Upper lobe of right lung (tissue), 1 donor: ENCODE measurements around the gene NBAS. TPM values are rescaled to one million over a fixed set of nuclear protein-coding genes. Genes with fewer than 3 reads are reported as not detected.

Experiments
- ATAC-seq: fragments of 200-7000 bp; cut with Tn5 transposase; one replicate; pipeline ENCODE4 v1.9.1; 2020; ENCODE audit warnings: mild to moderate bottlenecking, moderate library complexity
- DNase-seq: peaks from one replicate; pipeline ENCODE4 v3.0.0-alpha.2; 2020
- H3K27ac ChIP-seq: fragments of 200-600 bp; one replicate; pipeline ENCODE4 v1.8.0; 2022
- H3K27me3 ChIP-seq: fragments of 200-600 bp; one replicate; pipeline ENCODE4 v1.8.0; 2022; ENCODE audit warnings: mild to moderate bottlenecking
- H3K36me3 ChIP-seq: fragments of 200-600 bp; one replicate; pipeline ENCODE4 v1.8.0; 2022
- H3K4me1 ChIP-seq: fragments of 200-600 bp; one replicate; pipeline ENCODE4 v1.8.0; 2022
- H3K4me3 ChIP-seq: fragments of 200-600 bp; one replicate; pipeline ENCODE4 v1.8.0; 2022; ENCODE audit warnings: mild to moderate bottlenecking
- H3K9me3 ChIP-seq: fragments of 200-600 bp; one replicate; pipeline ENCODE4 v1.8.0; 2022
- CTCF ChIP-seq: fragments of 200-600 bp; IDR thresholded peaks from one replicate; pipeline ENCODE4 v1.8.0; 2022; ENCODE audit warnings: antibody characterized with exemption
- intact Hi-C: fragments of 100-400 bp; cut with DNase I; formaldehyde crosslinking; loops from one replicate; pipeline ENCODE4 v1.11.0; 2022
- total RNA-seq: library from RNA; stranded (reverse); fragmentation: NEBNext Ultra II Directional; extraction: Animal tissue kit (Norgen Biotek cat#: 25700); gene quantifications from one replicate; pipeline ENCODE4 v1.2.1, GENCODE V29; 2021
- donor health status: DM: no; HTN: yes; CAD: no; lungs with severe emphysema.

NBAS gene
- total RNA-seq, 1 donor from 2014 or later, result 38.8 TPM

- no peaks in the 10 kb centered on the region for H3K27me3 ChIP-seq
- no peak overlapping the region for H3K27ac ChIP-seq
- DNase-seq (no peak), ATAC-seq (no peak)
- H3K36me3 ChIP-seq, result peaks cover 30% of the 10 kb centered on the region
- H3K4me3 ChIP-seq, result no peak overlapping the region
- H3K4me1 ChIP-seq, result peaks cover 10% of the 10 kb centered on the region
- H3K9me3 ChIP-seq, result no peaks in the 10 kb centered on the region
- intact Hi-C loops, result no loop called here
- TF ChIP-seq CTCF, result no peak
Observed at GRCh38 chr2:15554525-15555218, 6.5 kb downstream of the NBAS start.

GRCh38 chr2:15553951-15554350 lies 7.2 kb downstream of the NBAS start:
- H3K27ac ChIP-seq, result no peak overlapping the region
- DNase-seq, result no peak
- H3K4me3 ChIP-seq, result no peak overlapping the region
- no peak for TF ChIP-seq CTCF
- H3K27me3 ChIP-seq, result no peaks in the 10 kb centered on the region
- H3K36me3 ChIP-seq, result peaks cover 37% of the 10 kb centered on the region
- H3K4me1 ChIP-seq, result peaks cover 4% of the 10 kb centered on the region
- H3K9me3 ChIP-seq, result no peaks in the 10 kb centered on the region
- ATAC-seq, result no peak
- intact Hi-C loops, result no loop called here

GRCh38 chr2:15553519-15553918 lies 7.6 kb downstream of the NBAS start:
- no peaks in the 10 kb centered on the region for H3K9me3 ChIP-seq
- intact Hi-C loops, result no loop called here
- peaks cover 1% of the 10 kb centered on the region for H3K4me1 ChIP-seq
- DNase-seq, result no peak
- H3K27me3 ChIP-seq, result no peaks in the 10 kb centered on the region
- no peak for TF ChIP-seq CTCF
- H3K27ac ChIP-seq, result no peak overlapping the region
- ATAC-seq, result no peak
- no peak overlapping the region for H3K4me3 ChIP-seq
- peaks cover 42% of the 10 kb centered on the region for H3K36me3 ChIP-seq

- ATAC-seq (no peak), DNase-seq (no peak)
- Histone ChIP-seq H3K27ac (no peak overlapping the region), H3K4me3 (no peak overlapping the region), H3K4me1 (no peaks in the 10 kb centered on the region), H3K27me3 (no peaks in the 10 kb centered on the region), H3K36me3 (peaks cover 50% of the 10 kb centered on the region), H3K9me3 (no peaks in the 10 kb centered on the region)
- TF ChIP-seq CTCF, result no peak
- intact Hi-C loops, result no loop called here
Observed at GRCh38 chr2:15548974-15549373, 12.2 kb downstream of the NBAS start.

- TF ChIP-seq CTCF, result no peak
- Histone ChIP-seq H3K36me3 (peaks cover 40% of the 10 kb centered on the region), H3K9me3 (no peaks in the 10 kb centered on the region), H3K4me3 (no peak overlapping the region), H3K27ac (no peak overlapping the region), H3K27me3 (no peaks in the 10 kb centered on the region), H3K4me1 (no peaks in the 10 kb centered on the region)
- ATAC-seq (no peak), DNase-seq (no peak)
- intact Hi-C loops, result no loop called here
Observed at GRCh38 chr2:15547115-15547876, 13.8 kb downstream of the NBAS start.
